ENCODE measurements around the gene KIF26B.

The KIF26B gene

GRCh38 chr1:245207801-245208200, 53.0 kb downstream of the KIF26B start:
- no peak for DNase-seq (ENCODE audit: insufficient read length, low spot score)

DNA sequence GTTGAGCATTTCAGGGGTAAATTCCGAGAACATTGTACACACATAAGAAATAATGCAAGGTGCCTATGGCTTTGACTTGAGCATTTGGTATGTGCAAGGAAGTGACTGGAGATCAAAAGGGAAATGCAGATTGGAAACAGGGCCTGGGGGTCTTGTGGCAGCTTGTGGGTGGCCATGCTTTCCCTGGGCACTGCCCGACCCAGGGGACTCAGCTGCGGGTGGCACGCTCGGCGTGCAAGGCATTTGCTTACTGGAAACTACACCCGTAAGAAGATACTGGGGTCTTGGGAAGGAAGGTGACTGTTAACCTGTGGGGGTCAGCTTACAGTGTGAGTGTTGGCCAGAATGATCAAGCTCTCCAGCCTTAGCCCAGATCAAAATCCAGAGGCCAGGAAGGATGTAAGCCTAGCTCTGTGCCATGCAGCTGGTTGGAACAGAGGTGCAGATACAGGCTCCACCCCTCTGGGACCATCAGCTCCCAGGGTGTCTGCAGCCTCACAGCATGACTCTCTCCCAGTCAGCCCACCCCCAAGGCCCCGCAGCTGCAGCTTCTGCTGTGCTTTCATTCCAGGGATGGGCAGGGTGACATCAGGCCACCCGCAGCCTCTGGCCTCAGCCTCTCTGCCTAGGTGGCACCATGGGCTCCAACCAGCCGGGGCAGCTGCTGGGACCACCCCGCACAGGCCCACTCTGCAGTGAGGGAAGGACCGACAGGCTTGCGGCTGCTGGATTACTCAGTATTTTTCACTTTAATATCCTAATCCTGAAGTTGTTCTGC, 55.1 kb downstream of the KIF26B start:
- TF ChIP-seq TAF1 (IDR thresholded peaks at IDR 0.05; ENCODE audit: low read depth, low read length) (no peak), PAX5 (IDR thresholded peaks at IDR 0.05; ENCODE audit: insufficient read depth, low read length, severe bottlenecking) (no peak), POLR2A (IDR thresholded peaks at IDR 0.05; ENCODE audit: low read depth, low read length) (no peak), POLR2AphosphoS5 (IDR thresholded peaks at IDR 0.05; ENCODE audit: low read depth, low read length) (no peak), POU2F2 (IDR thresholded peaks at IDR 0.05; ENCODE audit: low read depth, low read length) (no peak)

More at GRCh38 chr1:245207801-245208200, 53.0 kb downstream of the KIF26B start:
- no peak for FAIRE-seq
- TF ChIP-seq PAX5 (IDR thresholded peaks at IDR 0.05; ENCODE audit: insufficient read depth, low read length, severe bottlenecking), result no peak
- no peak for TF ChIP-seq SPI1 (IDR thresholded peaks at IDR 0.05; ENCODE audit: low read depth, low read length)
- no peak for TF ChIP-seq POLR2A (IDR thresholded peaks at IDR 0.05; ENCODE audit: low read depth, low read length)
- no peak for TF ChIP-seq POLR2AphosphoS5 (IDR thresholded peaks at IDR 0.05; ENCODE audit: low read depth, low read length)
- no peak for TF ChIP-seq TAF1 (IDR thresholded peaks at IDR 0.05; ENCODE audit: low read depth, low read length)
- TF ChIP-seq POU2F2 (IDR thresholded peaks at IDR 0.05; ENCODE audit: low read depth, low read length), result no peak

DNA sequence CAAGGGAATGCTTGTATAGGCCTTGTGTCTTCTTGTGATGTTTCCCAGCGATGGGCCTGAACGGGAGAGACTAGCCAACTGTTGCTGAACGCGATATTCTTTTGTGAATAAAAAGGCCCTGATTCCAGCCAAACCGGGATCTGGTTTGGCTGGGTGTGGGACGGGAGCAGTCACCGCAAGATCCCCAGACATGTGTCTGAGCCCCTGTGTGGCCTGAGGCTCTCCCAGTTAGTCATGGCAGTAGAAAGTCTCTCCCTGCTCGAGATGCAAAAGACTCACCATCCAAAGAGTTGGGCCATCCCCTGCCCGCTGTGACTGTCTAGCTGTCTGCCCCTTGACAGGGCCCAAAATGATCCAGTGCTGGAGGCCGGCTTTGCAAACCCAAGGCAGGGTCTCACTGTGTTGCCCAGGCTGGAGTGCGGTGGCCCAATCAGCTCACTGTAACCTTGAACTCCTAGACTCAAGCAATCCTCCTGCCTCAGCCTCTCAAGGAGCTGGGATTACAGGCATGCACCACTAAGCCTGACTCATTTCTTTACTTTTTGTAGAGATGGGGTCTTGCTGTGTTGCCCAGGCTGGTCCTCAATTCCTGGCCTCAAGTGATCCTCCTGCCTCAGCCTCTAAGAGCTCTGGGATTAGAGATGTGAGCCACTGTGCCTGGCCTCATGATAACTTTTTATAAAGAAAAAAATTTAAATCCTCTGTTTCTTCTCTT, 56.4 kb downstream of the KIF26B start:
- FAIRE-seq (no peak), DNase-seq (ENCODE audit: insufficient read length, low spot score) (no peak)
- TF ChIP-seq POU2F2 (IDR thresholded peaks at IDR 0.05; ENCODE audit: low read depth, low read length) (no peak), PAX5 (IDR thresholded peaks at IDR 0.05; ENCODE audit: insufficient read depth, low read length, severe bottlenecking) (no peak), POLR2AphosphoS5 (IDR thresholded peaks at IDR 0.05; ENCODE audit: low read depth, low read length) (no peak), POLR2A (IDR thresholded peaks at IDR 0.05; ENCODE audit: low read depth, low read length) (no peak)

More for the DNA sequence above, 55.1 kb downstream of the KIF26B start:
- DNase-seq (ENCODE audit: insufficient read length, low spot score), result no peak
- no peak for FAIRE-seq

- TF ChIP-seq POLR2AphosphoS5 (IDR thresholded peaks at IDR 0.05; ENCODE audit: low read depth, low read length), result no peak
- no peak for TF ChIP-seq PAX5 (IDR thresholded peaks at IDR 0.05; ENCODE audit: insufficient read depth, low read length, severe bottlenecking)
- no peak for TF ChIP-seq TAF1 (IDR thresholded peaks at IDR 0.05; ENCODE audit: low read depth, low read length)
- no peak for TF ChIP-seq POU2F2 (IDR thresholded peaks at IDR 0.05; ENCODE audit: low read depth, low read length)
- TF ChIP-seq SPI1 (IDR thresholded peaks at IDR 0.05; ENCODE audit: low read depth, low read length), result no peak
- TF ChIP-seq POLR2A (IDR thresholded peaks at IDR 0.05; ENCODE audit: low read depth, low read length), result no peak
- FAIRE-seq, result no peak
- DNase-seq (ENCODE audit: insufficient read length, low spot score), result no peak
Observed at GRCh38 chr1:245211761-245212160, 57.0 kb downstream of the KIF26B start.

- no peak for FAIRE-seq
- DNase-seq (ENCODE audit: insufficient read length, low spot score), result no peak
- no peak for TF ChIP-seq POU2F2 (IDR thresholded peaks at IDR 0.05; ENCODE audit: low read depth, low read length)
- TF ChIP-seq PAX5 (IDR thresholded peaks at IDR 0.05; ENCODE audit: insufficient read depth, low read length, severe bottlenecking), result no peak
- TF ChIP-seq POLR2A (IDR thresholded peaks at IDR 0.05; ENCODE audit: low read depth, low read length), result no peak
- no peak for TF ChIP-seq TAF1 (IDR thresholded peaks at IDR 0.05; ENCODE audit: low read depth, low read length)
Observed at GRCh38 chr1:245212221-245212710, 57.5 kb downstream of the KIF26B start.

DNA sequence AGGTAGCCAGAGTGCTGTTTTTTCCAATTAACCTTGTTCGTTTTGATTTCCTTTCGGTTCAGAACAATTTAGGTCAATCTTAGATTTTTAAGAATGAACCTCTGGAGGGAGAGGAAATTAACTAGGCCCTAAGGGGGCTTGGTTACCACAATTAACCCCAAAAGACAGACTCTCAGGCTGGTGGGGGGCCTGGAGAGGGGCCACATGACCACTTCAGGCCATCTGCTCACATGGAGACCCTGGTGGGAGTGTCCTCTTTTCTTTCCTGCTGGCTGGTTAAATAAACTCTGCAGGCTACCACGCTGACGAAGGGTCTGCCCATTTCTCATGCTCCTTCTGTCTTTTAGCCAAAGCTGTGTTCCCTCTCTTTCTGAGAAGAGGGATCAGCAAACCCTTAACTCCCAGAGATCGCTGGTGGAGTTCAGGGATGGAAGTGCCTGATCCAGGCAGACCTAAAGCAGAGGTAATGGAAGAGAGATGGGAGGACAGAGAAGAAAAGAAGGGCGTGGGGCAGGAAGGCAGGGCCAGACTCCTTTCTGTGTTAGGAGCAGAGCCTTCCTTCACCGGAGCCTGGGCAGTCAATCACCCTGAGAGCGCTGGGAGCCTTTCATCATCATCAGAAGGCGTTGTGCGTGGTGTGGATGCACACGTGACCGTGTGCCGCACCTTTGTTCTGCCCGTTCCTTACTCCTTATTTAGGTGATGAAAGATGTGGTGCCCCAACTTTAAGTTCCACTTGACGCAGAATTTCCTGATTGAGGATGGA, 58.5 kb downstream of the KIF26B start:
- FAIRE-seq (no peak), DNase-seq (ENCODE audit: insufficient read length, low spot score) (no peak)
- TF ChIP-seq SPI1 (IDR thresholded peaks at IDR 0.05; ENCODE audit: low read depth, low read length) (no peak), PAX5 (IDR thresholded peaks at IDR 0.05; ENCODE audit: insufficient read depth, low read length, severe bottlenecking) (no peak), POLR2A (IDR thresholded peaks at IDR 0.05; ENCODE audit: low read depth, low read length) (no peak), POLR2AphosphoS5 (IDR thresholded peaks at IDR 0.05; ENCODE audit: low read depth, low read length) (no peak), TAF1 (IDR thresholded peaks at IDR 0.05; ENCODE audit: low read depth, low read length) (no peak), POU2F2 (IDR thresholded peaks at IDR 0.05; ENCODE audit: low read depth, low read length) (no peak)

- no peak for FAIRE-seq
- TF ChIP-seq PAX5 (IDR thresholded peaks at IDR 0.05; ENCODE audit: insufficient read depth, low read length, severe bottlenecking) (no peak), TAF1 (IDR thresholded peaks at IDR 0.05; ENCODE audit: low read depth, low read length) (no peak), POLR2AphosphoS5 (IDR thresholded peaks at IDR 0.05; ENCODE audit: low read depth, low read length) (no peak), SPI1 (IDR thresholded peaks at IDR 0.05; ENCODE audit: low read depth, low read length) (no peak), POU2F2 (IDR thresholded peaks at IDR 0.05; ENCODE audit: low read depth, low read length) (no peak), POLR2A (IDR thresholded peaks at IDR 0.05; ENCODE audit: low read depth, low read length) (no peak)
- no peak for DNase-seq (ENCODE audit: insufficient read length, low spot score)
Observed at GRCh38 chr1:245215071-245215470, 60.3 kb downstream of the KIF26B start.

- FAIRE-seq (no peak), DNase-seq (ENCODE audit: insufficient read length, low spot score) (no peak)
- TF ChIP-seq PAX5 (IDR thresholded peaks at IDR 0.05; ENCODE audit: insufficient read depth, low read length, severe bottlenecking) (no peak), SPI1 (IDR thresholded peaks at IDR 0.05; ENCODE audit: low read depth, low read length) (no peak), POLR2A (IDR thresholded peaks at IDR 0.05; ENCODE audit: low read depth, low read length) (no peak), POU2F2 (IDR thresholded peaks at IDR 0.05; ENCODE audit: low read depth, low read length) (no peak), TAF1 (IDR thresholded peaks at IDR 0.05; ENCODE audit: low read depth, low read length) (no peak), POLR2AphosphoS5 (IDR thresholded peaks at IDR 0.05; ENCODE audit: low read depth, low read length) (no peak)
Observed at GRCh38 chr1:245216366-245217115, 61.8 kb downstream of the KIF26B start.
